HG03060 (cell line): ENCODE measurements around the gene SH2D3C.

Experiments
- ATAC-seq: cut with Tn5 transposase; IDR thresholded peaks from one replicate; pipeline ENCODE4 v1.9.1; 2021; ENCODE audit warnings: low read depth, moderate number of reproducible peaks; ENCODE audit not compliant: unreplicated experiment

The SH2D3C gene

GRCh38 chr9:127808347-127809001, 30.0 kb upstream of the SH2D3C start:
- no peak for ATAC-seq

GRCh38 chr9:127806871-127807270, 28.4 kb upstream of the SH2D3C start:
- no peak for ATAC-seq

- ATAC-seq: no peak
Observed at GRCh38 chr9:127805620-127806019, 27.2 kb upstream of the SH2D3C start.

- ATAC-seq: no peak
Observed at GRCh38 chr9:127803507-127804352, 25.3 kb upstream of the SH2D3C start.

- no peak for ATAC-seq
Observed at GRCh38 chr9:127802576-127803443, 24.3 kb upstream of the SH2D3C start, which contains the start of gene FPGS. FPGS (plus strand) TSS chr9:127802882; CDS start chr9:127802925, 43 bp downstream.

- ATAC-seq: no peak
Observed at GRCh38 chr9:127801955-127802575, 23.6 kb upstream of the SH2D3C start.

GRCh38 chr9:127796852-127797370, 18.4 kb upstream of the SH2D3C start:
- no peak for ATAC-seq

- ATAC-seq: no peak
Observed at GRCh38 chr9:127796225-127796813, 17.9 kb upstream of the SH2D3C start.

- no peak for ATAC-seq
Observed at GRCh38 chr9:127794001-127794791, 15.7 kb upstream of the SH2D3C start.

- no peak for ATAC-seq
Observed at GRCh38 chr9:127793093-127793708, 14.7 kb upstream of the SH2D3C start.

- no peak for ATAC-seq
Observed at GRCh38 chr9:127792417-127793031, 14.1 kb upstream of the SH2D3C start.

- no peak for ATAC-seq
Observed at GRCh38 chr9:127791085-127791484, 12.6 kb upstream of the SH2D3C start.

- no peak for ATAC-seq
Observed at GRCh38 chr9:127790094-127790855, 11.8 kb upstream of the SH2D3C start.

- no peak for ATAC-seq
Observed at GRCh38 chr9:127789179-127789578, 10.7 kb upstream of the SH2D3C start.

GRCh38 chr9:127788337-127789011, 10.0 kb upstream of the SH2D3C start:
- ATAC-seq: no peak

GRCh38 chr9:127786773-127787104, 8.3 kb upstream of the SH2D3C start:
- ATAC-seq: no peak
